ENCODE measurements around the gene SERBP1. TPM values are rescaled to one million over a fixed set of nuclear protein-coding genes. Genes with fewer than 3 reads are reported as not detected.

SERBP1 gene
- 114 and 133 TPM in 2 replicates for total RNA-seq

DNA sequence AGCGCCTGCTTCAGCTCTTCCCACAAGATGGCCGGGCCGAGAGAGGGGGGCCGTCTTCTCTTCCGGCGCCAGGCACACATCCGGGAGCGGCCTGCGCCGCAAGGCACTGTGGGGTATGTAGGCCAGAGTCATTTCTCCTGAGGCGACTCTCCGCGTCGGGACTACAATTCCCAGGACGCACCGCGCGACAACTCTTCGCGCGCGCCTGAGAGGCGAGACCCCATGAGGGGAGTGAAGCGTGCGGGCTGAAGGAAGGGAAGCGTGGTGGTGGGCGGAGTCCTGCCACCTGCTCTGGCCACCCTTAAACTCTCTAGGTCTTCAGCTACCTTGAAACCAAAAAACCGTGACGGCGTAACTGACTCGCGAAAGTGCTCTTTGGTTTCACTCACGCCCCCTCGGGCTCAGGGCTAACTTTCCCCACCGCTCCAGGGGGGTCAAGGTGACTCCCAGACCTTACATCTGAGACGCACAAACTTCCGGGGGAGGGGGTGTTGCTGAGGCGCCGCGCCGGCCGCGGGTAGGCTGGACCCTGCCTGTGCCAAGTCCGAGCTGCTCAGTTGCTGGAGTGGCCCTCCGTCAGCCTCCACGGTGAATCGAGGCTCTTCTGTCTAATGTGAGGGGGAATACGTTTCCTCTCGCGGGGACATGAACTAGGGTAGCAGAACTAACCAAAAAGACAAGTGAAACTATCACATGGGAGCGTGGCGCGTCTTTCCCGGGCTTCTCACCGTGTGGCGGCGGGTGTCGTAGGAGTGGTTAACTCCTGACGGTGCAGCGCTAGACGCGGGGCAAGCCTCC lies at the start of gene SERBP1:
SERBP1 (minus strand) TSS at position 45 of the 798 bp plus-strand sequence. CDS start 102 bp downstream, outside the sequence.

Small RNAs within 50 kb of the gene (small RNA-seq; reads per million reads assigned to genes)
- gene RNU6-387P = 0.09 reads per million

Other genes starting within 250 kb of the SERBP1 start
- 0.11 TPM in 1 of 2 replicates, not detected in the other for gene IL12RB2, start 122.5 kb downstream of the SERBP1 start, total RNA-seq

All from placental epithelial cell (primary cell).